RCC 7860 (cell line): Measurements from ENCODE around the gene NTMT2.

Experiments used
- DNase-seq: peaks from one replicate; pipeline ENCODE4 v3.0.0-alpha.2; 2015; ENCODE audit warnings: low spot score
- FAIRE-seq: peaks from 2 replicates; lab custom pipeline; 2012; peaks lifted over from hg19 to GRCh38; lab: Jason Lieb, UNC

The NTMT2 gene

DNA sequence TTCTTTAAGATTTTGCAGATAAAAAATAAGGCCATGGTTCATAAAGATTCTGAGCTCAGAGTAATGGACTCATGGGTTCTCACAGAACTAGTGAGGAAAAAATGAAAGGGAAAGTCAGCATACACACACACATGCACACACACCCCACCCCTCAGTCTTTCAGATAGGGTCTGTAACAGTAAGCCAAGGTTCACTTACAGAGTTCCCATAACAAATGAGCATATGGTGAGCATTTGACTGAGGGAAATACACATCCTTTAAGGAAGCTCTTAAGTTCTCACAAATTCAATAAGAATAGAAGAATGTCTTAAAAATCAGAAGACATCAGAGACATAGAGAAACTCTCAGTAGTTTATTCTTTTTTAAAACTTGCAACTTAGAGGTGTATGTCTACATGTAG, 57.9 kb downstream of the NTMT2 start:
- DNase-seq = no peak
- FAIRE-seq = no peak

DNA sequence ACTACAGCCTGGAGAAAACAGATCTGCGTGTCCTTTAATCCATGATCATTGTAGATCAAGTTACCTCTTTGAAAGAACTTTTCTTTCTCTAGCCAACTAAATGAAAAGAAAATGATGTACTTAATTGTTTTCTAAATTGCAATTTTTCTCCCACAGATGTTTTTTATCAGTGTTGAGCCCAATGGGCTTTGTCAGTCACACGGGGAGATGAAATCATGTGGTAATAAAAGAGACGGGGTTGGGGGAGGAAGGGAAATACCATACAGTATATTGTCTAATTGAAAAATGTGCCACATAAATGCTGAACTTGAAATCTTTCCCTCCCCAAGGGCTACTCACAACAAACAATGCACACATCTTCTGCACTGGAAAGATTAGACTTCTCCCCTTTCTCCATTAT, 58.4 kb downstream of the NTMT2 start:
- FAIRE-seq (no peak), DNase-seq (no peak)

DNA sequence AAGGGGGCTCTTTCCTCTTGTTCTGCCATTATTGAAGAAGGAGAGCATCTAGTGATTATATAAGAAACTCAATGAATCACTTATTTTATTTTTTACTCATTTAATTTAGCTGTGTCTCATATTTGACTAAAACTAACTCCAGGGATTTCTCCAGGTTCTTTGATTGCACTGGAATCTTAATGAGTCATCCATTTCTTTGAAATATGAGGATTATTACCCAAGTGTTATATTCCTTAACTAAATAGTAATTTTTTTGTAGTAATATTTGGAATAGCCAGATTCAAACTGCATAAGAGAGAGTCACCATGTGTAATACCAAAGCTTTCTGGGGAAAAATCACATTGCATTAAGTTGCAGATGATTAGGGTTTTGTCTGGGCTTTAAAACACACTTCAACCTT, 59.5 kb downstream of the NTMT2 start:
- DNase-seq = no peak
- FAIRE-seq = no peak

DNA sequence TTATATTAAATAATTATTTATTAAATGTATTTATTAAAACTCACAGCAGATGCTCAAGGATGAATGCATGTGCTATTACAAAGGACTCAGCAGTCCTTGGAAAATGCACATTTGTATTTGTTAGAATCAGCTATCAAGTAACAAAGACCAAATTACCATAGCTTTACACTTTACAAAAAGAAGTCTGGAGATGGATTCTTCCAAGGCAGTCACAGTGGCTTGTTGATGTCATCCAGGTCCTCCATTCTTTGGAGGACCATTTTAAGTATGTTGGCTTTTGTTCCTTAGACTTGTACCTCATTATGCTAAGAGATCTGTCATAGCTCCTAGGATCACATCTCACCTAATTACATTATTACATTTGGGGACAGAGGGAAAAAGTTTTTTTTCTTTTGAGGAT, 63.4 kb downstream of the NTMT2 start:
- DNase-seq (no peak), FAIRE-seq (no peak)

DNA sequence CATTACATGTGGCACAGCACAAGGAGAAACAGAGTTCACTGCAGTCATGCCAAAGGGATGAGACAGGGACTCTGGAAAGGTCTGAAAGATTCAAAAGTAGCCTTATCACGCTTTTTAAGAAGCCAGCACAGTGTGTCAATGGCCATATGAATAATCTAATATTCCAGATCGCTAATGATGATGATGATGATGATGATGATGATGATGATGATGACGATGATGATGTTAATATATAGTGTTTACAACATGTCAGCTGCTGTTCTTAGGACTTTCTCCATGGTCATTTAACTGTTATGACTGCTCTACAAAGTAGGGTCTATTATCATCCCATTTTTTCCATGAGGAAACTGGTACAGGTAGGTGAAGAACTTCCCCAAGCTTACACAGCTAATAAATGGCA, 64.4 kb downstream of the NTMT2 start:
- FAIRE-seq (no peak), DNase-seq (no peak)

DNA sequence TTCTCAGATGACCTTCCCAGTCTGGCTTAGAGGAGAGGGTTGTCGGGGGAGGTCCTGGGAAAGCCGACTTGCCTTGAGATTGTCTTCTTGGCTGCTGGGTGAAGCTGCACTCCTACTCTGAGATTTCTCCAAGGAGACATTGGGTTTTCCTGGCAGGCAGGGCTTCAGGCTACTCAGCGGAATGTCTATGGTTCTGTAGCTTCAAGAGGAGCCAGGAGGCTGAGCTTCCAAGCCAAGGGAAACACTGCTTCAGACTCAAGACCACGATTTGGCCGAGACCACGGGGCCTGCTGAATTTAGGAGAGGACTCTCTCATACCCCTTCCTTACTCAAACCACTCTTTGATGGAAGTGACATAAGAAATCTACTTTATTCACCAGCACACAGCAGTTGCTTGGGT, 67.8 kb downstream of the NTMT2 start:
- FAIRE-seq = no peak

DNA sequence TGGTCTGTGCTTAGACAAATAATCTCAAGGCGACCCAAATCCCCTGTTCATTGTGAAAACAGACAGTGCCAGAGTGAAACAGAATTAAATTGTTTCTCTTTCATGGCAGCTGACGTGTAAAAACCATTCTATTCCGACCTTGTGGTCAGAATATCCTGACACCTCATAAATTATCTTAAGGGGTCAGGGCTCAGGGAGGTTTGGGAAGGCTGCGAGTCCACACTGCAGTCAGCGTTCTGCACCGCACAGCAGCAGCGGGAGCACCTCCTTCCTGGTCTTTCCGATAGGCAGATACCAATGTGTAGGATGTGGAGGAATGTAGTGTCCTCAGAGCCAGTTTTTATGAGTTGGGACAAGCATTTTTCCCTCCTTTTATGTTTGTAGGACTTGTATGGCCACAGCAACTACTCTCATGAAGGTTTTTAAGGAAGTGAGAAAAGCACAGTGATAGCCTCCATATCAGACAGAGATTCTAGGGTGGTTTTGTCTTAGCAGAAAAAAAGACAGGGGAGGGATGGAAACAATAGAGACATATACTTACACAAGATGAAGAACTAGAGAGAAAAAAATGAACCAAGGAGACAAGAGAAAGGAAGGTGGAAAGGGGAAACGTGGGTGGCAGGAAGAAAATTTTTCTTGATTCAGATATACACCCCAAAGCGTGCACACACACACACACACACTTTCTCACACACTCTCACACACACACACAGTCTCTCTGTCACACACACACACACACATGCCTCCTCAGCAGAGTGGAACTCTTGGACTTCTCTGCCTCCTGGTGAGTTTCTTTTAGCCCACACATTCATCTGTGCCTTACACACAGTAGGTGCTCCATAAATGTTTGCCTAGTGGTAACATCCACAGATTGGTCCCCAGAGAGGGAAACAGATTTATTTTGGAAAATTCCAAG, 68.6 kb downstream of the NTMT2 start:
- FAIRE-seq = no peak
- DNase-seq = no peak

More for the DNA sequence above, 67.8 kb downstream of the NTMT2 start:
- no peak for DNase-seq

DNA sequence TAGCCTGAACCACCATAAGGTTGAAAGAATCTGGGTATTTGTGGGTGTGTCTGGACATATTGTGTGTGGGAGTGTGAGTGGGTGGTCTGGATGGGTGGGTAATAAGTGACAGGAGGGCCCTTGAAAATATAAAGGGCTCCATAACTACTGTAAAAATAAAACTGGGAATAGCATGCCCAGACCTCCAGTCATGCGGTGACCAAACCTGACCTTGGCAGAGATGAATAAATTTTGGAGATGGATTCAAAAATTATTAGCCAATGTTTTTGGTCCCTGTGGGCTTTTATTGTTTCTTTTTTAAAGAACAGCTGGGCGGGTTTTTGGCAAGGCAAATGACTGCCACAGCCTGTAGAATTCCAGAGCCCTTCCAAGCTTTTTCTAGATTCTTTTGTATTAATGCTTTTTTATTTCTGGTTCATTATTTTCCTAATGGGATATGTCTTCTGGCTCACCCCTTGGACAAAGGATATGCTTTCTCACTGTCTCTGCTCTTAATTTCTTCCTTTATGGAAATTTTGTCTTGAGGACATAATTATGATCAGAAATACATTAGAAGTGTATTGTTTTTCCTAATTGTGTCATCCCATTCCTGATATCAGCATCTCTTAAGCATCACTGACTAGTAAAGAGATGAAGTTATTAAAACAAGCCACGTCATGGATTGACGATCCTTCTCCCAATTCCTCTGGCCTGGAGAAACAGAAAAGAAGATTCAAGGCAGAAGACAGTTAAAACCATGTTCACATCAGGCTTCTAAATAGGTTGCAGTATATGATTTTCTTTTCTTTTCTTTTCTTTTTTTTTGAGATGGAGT, 69.5 kb downstream of the NTMT2 start:
- DNase-seq (no peak), FAIRE-seq (no peak)

DNA sequence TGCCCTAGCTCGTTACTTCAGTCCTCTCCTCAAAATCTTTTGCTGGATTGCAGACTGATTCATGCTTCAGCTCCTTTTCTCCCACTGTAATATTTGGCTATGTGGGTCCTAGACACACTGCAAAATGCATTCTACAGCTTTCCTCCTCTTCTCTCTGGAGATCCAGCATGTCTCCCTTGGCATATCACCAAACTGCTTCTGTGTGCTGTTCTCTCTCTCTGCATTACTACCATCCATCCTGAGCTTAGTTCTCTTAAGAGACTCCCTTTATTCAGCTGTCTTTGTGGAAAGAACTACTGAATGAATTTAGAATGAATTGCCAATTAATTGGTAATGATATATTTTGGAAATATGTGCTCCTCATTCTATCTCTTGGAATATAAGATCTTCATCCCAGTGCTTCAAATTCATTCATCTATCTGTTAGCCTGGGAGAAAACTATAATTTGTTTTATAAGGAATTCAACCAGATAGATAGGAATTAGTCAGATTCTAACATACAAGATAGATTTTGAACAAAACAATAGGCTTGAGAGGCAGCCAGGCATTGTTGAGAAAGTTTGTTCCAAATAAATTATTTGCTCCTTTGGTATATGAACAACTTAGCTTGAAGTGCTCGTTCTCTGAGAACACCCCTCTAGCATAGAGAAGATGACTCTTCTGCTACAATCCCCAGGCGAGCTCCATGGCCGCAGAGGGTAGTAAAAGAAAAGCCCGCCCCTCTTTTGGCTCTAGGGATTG, 71.9 kb downstream of the NTMT2 start:
- no peak for DNase-seq
- FAIRE-seq = no peak

DNA sequence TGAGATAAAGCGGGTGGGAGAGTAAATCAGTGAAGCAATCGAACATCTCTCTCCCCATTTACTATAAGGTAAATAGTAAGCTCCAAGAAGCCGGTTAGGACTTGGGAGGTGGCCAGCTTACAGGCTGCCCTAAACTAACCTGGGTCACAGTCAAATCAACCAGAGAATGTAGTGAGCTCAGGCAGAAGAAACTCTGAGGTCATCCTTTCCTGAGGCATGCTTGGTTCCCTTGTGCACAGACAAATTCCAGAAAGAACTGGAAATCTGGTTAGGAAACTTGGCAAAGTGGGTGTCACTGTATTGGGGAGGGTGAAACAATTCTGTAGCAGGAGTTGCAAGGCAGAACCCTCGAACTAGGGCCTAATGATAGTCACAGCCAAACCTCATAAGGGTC, 72.5 kb downstream of the NTMT2 start:
- DNase-seq (no peak), FAIRE-seq (no peak)
